HepG2 (cell line): Measurements from ENCODE around the gene PLEKHA6. TPM values are rescaled to one million over a fixed set of nuclear protein-coding genes. Genes with fewer than 3 reads are reported as not detected.
A peak's percentile ranks its signal among the peaks of the same experiment; 100 is the strongest.

Source experiments
- ATF4 ChIP-seq, 2 experiments: fragments of 450-650 bp in 1 of 2; sonication (generic) in 1 of 2; formaldehyde crosslinking; IDR thresholded peaks; 2 replicates each; pipeline versions ENCODE4 v1.5.0 to v1.8.0; 2020 to 2022; ENCODE audit warnings: mild to moderate bottlenecking in 1 of 2, missing genetic modification reagents in 1 of 2
- FOXA3 ChIP-seq: IDR thresholded peaks from 2 replicates; pipeline ENCODE4 v1.6.1; 2016; ENCODE audit warnings: missing genetic modification reagents, missing compliant biosample characterization
- HMGA1 ChIP-seq: sonication (generic); formaldehyde crosslinking; conservative IDR thresholded peaks from 2 replicates; pipeline ENCODE4 v1.4.0; 2020; ENCODE audit warnings: missing genetic modification reagents
- MBD4 ChIP-seq: IDR thresholded peaks from 2 replicates; pipeline ENCODE4 v1.6.1; 2012; ENCODE audit warnings: low read length, inconsistent platforms, borderline replicate concordance
- MEIS2 ChIP-seq: sonication (generic); formaldehyde crosslinking; IDR thresholded peaks from 2 replicates; pipeline ENCODE4 v1.9.0; 2021; ENCODE audit warnings: mild to moderate bottlenecking, missing genetic modification reagents
- ONECUT2 ChIP-seq: sonication (generic); formaldehyde crosslinking; IDR thresholded peaks from 2 replicates; pipeline ENCODE4 v1.4.0; 2020; ENCODE audit warnings: missing genetic modification reagents
- POGZ ChIP-seq: sonication (generic); formaldehyde crosslinking; IDR thresholded peaks from 2 replicates; pipeline ENCODE4 v1.4.0; 2020; ENCODE audit warnings: mild to moderate bottlenecking, missing genetic modification reagents
- RFX3 ChIP-seq: IDR thresholded peaks from 2 replicates; pipeline ENCODE4 v1.6.1; 2016; ENCODE audit warnings: missing biosample characterization, missing genetic modification reagents
- TBX2 ChIP-seq: sonication (generic); formaldehyde crosslinking; IDR thresholded peaks from 2 replicates; pipeline ENCODE4 v1.5.0; 2020; ENCODE audit warnings: missing genetic modification reagents, mild to moderate bottlenecking, borderline replicate concordance
- TFDP1 ChIP-seq: IDR thresholded peaks from 2 replicates; pipeline ENCODE4 v1.6.1; 2016; ENCODE audit warnings: missing compliant biosample characterization, missing genetic modification reagents, borderline replicate concordance
- THAP9 ChIP-seq: sonication (generic); formaldehyde crosslinking; IDR thresholded peaks from 2 replicates; pipeline ENCODE4; 2020; ENCODE audit warnings: missing genetic modification reagents, mild to moderate bottlenecking, borderline replicate concordance
- TIGD3 ChIP-seq: sonication (generic); formaldehyde crosslinking; IDR thresholded peaks from 2 replicates; pipeline ENCODE4 v1.5.1; 2020; ENCODE audit warnings: mild to moderate bottlenecking, missing genetic modification reagents, borderline replicate concordance
- TRIM22 ChIP-seq: fragments of 450-650 bp; IDR thresholded peaks from 2 replicates; pipeline ENCODE4 v1.6.1; 2017
- U2AF2 ChIP-seq: fragments of 200-400 bp; formaldehyde crosslinking; IDR thresholded peaks from 2 replicates; pipeline ENCODE4 v1.6.1; 2017; ENCODE audit warnings: low read depth, mild to moderate bottlenecking, low read length
- ZMYM4 ChIP-seq: sonication (generic); formaldehyde crosslinking; IDR thresholded peaks from 2 replicates; pipeline ENCODE4 v1.8.1; 2023; ENCODE audit warnings: mild to moderate bottlenecking, missing genetic modification reagents
- ZNF292 ChIP-seq: sonication (generic); formaldehyde crosslinking; IDR thresholded peaks from 2 replicates; pipeline ENCODE4 v1.8.1; 2022; ENCODE audit warnings: mild to moderate bottlenecking, low read depth, missing genetic modification reagents, borderline replicate concordance
- ZNF572 ChIP-seq: sonication (generic); formaldehyde crosslinking; IDR thresholded peaks from 2 replicates; pipeline ENCODE4 v1.5.1; 2020; ENCODE audit warnings: mild to moderate bottlenecking, missing genetic modification reagents
- ZNF580 ChIP-seq: IDR thresholded peaks from 2 replicates; pipeline ENCODE4 v1.6.1; 2016; ENCODE audit warnings: low read depth, borderline replicate concordance
- ZNF780A ChIP-seq: sonication (generic); formaldehyde crosslinking; IDR thresholded peaks from 2 replicates; pipeline ENCODE4 v1.8.0; 2022; ENCODE audit warnings: mild to moderate bottlenecking, missing genetic modification reagents, moderate library complexity
- ZSCAN21 ChIP-seq: sonication (generic); formaldehyde crosslinking; IDR thresholded peaks from 2 replicates; pipeline ENCODE4 v1.8.0; 2022; ENCODE audit warnings: mild to moderate bottlenecking, missing genetic modification reagents, moderate library complexity, borderline replicate concordance
- polyA plus RNA-seq, 8 experiments: library from polyadenylated mRNA; depleted of rRNA in 3 of 8; stranded (reverse) in 7 of 8; unstranded in 1 of 8; fragments of >200 nt; fragmentation: Illumina TruSeq in 4 of 8; extraction: Trizol in 4 of 8; gene quantifications; 2 replicates each; pipeline versions ENCODE4 v1.2.1 to v1.2.3, GENCODE V29; 2011 to 2016; ENCODE audit warnings: low read depth in 4 of 8, missing spikeins in 1 of 8, mixed read lengths in 1 of 8; ENCODE audit not compliant: insufficient read depth in 1 of 8
- total RNA-seq, 5 experiments: library from RNA; depleted of rRNA; stranded (reverse); fragments of >200 nt; fragmentation: Illumina TruSeq; extraction: Trizol; gene quantifications; 2 replicates each; pipeline ENCODE4 v1.2.3, GENCODE V29; 2016; ENCODE audit warnings: low read depth in 1 of 5

Gene PLEKHA6
- total and polyA plus RNA-seq, 2 of the 13 experiments (the other 11 are each of a cell fraction or from before 2014, with no cell fraction given), result 5.3 to 11.4 TPM

- TF ChIP-seq ZMYM4 (CRISPR knock-in tag) (peak; percentile 41; the same call in 1 of the 2 replicates), ZNF292 (CRISPR knock-in tag) (peak; percentile 31; the same call in 1 of the 2 replicates), FOXA3 (CRISPR knock-in tag) (0 out of 2 replicates have a peak, but pooled peaks have one; percentile 10), ONECUT2 (CRISPR knock-in tag) (no peak), ZNF580 (no peak), MEIS2 (no peak), THAP9 (CRISPR knock-in tag) (peak; percentile 19; the same call in 1 of the 2 replicates), RFX3 (CRISPR knock-in tag) (no peak), TFDP1 (CRISPR knock-in tag) (no peak), U2AF2 (no peak), ZNF572 (0 out of 2 replicates have a peak, but pooled peaks have one; percentile 57), ZNF780A (CRISPR knock-in tag) (no peak), ZSCAN21 (CRISPR knock-in tag) (no peak), TIGD3 (CRISPR knock-in tag) (no peak), POGZ (CRISPR knock-in tag) (no peak), MBD4 (no peak), ATF4 (CRISPR knock-in tag; IDR thresholded peaks at IDR 0.05) (peak in 1 of 2 experiments; percentile 62; a peak in 2 of 4 replicates), TRIM22 (no peak), HMGA1 (no peak), TBX2 (CRISPR knock-in tag) (no peak)
These were observed 64.1 kb downstream of the PLEKHA6 start (continued) for GRCh38 chr1:204295671-204296070.
